Germinal center (tissue), 1 donor: Measurements from ENCODE around the gene MYO6.
A peak's percentile ranks its signal among the peaks of the same experiment; 100 is the strongest.
"Not testable (repeated sequence)": the region's sequence is repeated elsewhere in the genome, so short reads cannot be mapped to it uniquely, and the experiment has no call there.

ENCODE experiments used
- DNase-seq: peaks from one replicate; pipeline ENCODE4 v3.0.0; 2012; ENCODE audit warnings: mixed read lengths, low spot score

Gene MYO6

DNA sequence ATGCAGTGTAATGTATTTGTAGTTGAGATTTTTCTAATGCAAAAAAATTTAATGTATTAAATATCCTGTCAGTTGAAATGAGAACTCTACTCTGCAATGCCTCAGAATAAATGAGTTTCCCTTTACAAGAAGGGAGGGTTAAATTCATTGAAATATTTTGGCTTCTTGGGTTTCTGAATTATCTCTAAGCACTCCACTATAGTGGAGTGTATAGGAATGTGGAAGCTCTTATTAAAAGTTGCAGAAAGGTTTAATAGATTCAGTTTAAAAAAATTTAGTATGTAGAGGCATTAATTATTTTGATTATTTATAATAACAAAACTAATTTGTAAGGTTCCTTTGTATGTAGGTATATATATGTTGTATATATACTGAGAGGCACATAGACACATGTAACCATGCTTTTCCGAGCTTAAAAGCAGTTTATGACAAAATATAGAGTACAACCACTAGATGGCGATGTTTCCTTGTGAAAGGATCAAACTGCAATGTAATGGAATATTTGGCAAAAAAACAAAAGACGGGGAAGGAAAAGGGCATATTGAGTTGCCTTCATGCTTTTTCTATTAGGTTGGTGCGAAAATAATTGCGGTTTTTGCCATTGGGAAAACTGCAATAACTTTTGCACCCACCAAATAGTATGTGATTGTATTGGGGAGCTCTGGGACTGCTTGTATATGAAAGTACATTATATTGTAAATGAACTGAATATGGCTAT, 144.2 kb downstream of the MYO6 start:
- peak; percentile 9 for DNase-seq

DNA sequence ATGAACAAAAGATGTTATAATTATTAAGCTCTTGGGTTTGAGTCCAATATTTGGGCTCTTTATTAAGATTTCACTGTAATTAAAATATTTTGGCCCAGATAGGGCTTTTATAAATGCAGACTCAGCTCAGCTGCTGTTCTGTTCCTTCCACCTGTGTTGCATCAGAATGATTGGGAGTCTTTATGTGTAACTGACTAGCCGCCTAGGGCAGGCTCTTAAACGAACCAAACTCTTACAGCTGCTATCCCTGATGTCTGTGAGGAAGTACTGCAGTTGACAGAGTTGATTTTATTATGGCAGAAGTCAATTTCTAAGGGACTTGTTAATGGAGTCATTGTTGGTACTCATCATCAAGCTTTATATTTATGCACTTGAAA, 144.7 kb downstream of the MYO6 start:
- DNase-seq: no peak

DNA sequence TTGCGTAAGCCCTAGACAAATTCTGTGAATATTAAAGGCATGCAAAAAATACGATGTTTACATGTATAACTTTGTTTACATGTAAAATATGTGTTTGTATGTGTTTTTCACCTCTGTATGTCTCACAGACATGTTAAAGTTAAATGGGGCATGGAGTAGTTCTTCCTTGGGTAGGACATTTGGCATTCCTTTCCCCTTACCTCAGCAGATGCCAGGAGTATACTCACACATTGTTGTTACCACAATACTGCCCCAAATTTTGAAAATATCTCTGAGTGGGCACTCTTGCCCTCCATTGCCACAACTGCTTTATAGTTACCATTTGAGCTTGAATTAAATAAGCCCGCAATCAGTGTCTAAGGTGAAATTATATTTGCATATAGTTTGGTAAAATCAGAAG, 147.5 kb downstream of the MYO6 start:
- DNase-seq: no peak

DNA sequence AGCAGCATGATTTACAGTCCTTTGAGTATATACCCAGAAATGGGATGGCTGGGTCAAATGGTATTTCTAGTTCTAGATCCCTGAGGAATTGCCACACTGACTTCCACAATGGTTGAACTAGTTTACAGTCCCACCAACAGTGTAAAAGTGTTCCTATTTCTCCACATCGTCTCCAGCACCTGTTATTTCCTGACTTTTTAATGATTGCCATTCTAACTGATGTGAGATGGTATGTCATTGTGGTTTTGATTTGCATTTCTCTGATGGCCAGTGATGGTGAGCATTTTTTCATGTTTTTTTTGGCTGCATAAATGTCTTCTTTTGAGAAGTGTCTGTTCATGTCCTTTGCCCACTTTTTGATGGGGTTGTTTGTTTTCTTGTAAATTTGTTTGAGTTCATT, 151.2 kb downstream of the MYO6 start:
- DNase-seq: not testable (repeated sequence)

DNA sequence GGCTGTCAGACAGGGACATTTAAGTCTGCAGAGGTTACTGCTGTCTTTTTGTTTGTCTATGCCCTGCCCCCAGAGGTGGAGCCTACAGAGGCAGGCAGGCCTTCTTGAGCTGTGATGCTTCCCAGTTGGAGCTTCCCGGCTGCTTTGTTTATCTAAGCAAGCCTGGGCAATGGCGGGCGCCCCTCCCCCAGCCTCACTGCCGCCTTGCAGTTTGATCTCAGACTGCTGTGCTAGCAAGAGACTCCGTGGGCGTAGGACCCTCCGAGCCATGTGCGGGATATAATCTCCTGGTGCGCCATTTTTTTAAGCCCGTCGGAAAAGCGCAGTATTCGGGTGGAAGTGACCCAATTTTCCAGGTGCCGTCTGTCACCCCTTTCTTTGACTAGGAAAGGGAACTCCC, 156.1 kb downstream of the MYO6 start:
- DNase-seq: not testable (repeated sequence)

DNA sequence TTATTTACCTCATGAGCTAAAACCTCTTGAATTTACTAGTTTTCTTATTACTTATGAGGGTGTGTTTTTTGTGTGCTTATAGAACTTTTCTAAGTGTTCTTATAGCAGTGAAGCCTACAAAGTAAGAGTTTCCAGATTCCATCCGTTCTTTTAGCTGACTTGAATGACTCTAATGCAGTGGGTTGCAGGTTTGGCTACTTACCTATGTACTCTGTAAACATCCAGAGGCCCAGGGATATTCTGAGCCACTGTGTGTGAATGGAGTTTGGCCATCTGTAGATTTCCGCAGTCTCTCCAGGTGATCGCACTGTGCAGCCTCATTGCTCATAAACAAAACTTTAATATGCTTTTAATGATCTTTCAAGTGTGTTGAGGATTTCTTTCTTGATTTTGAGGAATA, 157.8 kb downstream of the MYO6 start:
- DNase-seq: no peak

DNA sequence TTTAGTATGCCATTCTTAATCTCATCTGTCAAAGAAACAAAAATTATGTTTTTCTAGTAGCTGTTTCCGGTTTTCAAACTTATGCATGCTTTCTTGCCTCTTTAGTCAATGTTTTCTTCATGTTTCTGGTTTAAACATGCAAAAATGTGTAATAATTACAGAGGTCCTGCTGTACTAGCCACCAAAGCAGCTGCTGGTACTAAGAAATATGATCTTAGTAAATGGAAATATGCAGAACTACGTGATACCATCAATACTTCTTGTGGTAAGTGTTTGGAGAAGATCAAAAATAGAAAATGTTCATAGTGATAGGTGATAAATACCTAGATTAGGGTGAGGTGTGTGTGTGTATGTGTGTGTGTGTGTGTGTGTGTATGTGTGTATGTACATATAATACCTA, 158.4 kb downstream of the MYO6 start:
- DNase-seq: no peak

DNA sequence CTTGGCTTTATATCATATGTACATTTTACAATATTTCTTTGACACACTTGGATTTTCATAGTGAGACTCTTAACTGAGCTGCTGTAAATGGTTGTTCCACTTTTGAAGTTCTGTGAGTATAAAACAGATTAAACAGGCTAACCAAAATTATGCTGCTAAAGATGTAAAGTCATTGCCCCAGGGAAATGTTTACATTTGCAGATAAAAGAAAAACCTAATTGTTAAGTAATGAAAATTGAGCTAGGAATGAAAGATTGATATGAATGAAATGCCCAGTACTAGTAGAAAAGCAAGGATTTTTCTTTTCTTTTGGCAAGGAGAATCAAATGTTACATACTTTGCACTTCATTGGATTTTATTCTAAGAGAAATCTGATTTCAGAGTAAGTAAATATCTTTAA, 164.0 kb downstream of the MYO6 start:
- no peak for DNase-seq

DNA sequence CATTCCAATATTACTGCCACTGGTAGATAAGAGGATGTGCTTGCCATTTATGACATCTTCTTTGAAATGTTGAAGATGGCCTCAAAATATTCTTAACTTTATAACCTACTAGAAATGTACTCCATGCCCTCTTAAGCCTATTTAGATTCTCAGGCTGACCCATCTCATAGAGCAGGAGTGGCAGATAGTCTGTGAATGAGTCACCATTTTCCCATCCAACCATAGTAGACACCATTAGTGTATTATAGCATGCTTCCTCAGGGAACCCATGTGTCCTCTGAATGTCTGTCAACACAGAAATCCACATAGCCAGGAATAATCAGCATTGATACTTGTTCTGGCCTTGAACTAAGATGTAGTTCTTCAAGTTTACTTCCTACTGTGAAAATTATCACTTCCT, 173.2 kb downstream of the MYO6 start:
- DNase-seq: no peak

DNA sequence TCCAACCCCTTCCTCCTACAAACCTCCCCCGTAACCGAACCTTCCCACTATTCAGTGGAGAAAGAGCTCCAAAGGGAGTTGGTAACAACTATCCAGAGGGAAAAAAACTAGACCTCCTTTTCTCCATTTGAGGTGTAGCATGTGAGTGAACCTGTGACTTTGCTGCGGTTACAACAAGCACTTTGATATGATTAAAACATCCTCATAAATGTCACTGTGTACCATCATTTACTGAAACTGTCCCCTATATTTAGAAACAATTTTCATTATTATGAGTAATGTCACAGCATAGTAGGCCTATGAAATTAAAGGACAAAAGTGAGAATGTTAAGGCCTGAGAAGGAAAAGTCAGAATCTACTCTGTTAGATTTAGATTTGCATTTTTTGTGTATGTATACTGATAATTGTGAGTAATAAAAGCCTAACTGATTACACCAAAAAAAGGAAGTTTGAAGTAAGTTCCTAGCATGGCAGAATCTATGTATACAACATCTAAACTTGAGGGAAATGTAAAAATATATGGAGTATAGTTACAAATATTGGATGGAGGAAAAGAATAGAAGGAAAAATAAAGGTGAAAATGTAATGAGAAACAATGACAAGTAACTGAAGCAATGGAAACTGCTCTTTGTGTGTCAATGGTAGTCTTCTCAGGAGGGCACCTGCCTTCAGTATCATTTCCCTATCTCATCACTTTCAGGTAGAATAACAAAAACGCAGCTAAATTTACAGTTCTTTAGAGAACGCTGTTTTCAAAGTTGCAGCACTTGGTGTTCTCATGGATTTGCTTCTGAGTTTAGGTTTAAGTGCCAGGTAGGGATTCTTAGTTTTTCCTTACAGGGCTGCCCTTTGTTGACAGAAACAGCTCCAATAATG, 177.5 kb downstream of the MYO6 start:
- peak; percentile 11 for DNase-seq

DNA sequence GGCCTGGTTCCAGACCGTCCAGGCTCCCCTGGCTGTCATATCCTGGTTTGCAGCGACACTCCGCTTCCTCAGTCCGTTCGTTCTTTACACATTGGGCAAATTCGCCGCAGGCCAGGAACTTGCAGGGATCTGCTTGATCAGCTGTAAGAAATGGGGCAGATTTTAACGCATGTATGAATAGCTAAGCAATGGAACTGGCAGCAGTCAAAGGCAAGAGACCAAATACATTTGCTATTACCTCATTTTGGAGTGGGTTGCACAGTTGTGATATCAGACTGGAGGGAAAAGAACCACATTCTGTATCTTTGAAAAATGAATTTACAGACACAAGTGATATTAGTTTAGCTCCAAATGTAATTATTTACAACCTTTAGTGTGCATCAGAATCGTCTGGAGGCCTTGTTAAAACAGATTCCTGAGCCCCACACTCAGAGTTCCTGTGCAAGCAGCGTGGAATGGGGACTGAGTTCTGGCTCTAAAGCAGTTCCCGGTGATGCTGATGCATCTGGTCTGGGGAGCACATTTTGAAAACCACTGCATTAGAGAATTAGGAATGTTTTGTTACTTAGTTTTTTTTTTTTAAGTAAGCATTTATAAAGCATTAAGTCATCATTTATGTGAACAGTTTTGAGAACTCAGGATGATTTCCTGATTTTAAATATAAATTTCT, 182.1 kb downstream of the MYO6 start:
- DNase-seq: no peak

DNA sequence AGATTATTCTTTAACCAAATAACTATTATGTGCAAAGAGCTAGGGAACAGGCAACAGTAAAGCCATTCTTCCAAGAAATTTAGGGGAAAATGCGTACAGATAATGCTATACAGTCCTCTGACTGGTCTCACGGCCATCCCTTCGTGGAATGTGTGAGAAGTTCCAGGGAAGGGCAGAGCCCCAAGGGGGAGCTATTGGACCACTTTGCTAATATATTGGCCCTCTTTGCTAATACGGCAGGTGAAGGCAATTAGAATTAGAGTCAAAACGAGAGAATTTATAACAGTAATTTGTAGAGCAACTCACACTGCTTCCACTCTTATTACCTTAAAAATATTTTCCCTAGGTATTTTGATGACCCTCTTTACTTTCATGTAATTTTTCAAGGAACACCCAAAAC, 183.0 kb downstream of the MYO6 start:
- peak; percentile 6 for DNase-seq

DNA sequence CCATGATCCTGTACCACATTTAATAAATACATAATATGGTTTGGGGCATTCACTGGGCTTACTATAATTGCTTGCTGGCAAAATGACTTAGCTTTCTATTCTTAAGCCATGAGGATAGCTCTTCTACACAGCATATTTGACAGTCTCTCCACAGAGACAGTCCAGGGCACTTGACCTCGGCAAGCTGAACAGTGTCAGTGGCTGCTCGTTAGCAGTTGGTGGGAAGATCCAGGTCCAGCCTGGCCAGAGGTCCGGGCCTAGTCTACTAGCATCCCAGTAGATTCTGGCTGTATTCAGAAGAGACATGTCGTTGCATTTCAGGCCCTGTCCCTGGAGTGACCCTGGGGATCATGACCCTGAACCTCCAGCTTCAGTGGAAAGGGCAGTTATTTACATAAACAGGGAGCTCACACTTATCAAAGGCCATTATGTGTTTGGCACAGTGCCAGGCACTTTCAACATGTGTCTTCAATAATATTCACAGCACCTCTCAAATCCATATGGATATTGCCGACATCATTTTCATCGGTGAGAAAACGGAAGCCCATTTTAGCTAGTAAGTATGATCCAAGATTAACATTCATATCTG, 184.4 kb downstream of the MYO6 start:
- no peak for DNase-seq

DNA sequence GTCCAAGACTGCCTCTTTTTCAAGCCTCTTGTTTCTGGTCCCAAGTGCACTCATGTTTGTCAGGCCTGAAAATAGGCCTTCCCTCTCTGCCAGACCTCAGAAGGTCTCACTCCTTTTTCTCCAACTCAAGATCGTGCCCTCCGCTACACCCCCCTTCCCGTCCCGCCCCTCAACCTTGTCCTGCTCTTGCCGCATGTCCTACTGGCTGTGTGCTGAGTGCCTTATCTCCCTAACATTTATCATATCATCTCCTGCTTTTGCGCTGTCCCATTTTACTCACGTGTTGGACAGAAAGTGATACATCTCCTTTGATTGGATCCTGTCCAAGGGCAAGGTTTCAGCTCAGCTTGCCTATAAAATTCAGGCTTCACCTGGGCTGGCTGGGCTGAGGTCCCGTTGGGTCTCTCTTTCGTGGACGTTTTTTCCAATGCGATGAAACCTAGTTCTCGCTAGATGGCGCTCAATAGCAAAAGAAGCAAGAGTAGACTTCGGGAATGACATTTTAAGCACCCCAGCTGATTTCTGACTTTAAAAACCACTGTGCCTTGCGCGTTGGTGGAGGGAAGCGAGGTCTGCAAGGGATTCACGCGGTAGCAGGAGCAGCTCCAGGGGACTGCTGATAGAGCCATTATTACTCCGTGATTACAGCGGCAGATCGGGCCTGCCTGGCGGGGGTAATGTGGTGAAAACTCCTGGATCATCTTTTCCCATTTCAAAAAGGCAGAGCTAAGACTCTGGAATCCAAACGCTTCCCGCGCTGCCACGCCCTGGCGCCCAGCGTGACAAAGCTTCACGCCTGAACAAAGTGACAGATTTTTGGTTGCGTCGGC, 185.8 kb downstream of the MYO6 start:
- peak; percentile 64 for DNase-seq

DNA sequence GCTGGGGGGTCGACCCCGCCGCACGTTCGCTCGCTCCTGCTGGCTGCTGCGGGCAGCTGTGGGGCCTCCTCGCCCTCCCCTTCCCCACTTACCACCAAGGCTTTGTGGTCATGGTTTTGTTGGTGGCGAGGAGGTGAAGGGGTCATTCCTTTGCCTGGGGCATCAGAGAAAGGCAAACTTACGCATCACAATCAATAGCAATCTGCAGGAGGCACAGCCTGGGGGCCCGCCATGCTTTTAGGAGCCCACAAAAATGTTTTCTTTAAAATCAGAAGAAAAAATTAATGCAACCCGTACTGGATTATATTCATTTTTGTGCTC, 186.4 kb downstream of the MYO6 start:
- DNase-seq: no peak

DNA sequence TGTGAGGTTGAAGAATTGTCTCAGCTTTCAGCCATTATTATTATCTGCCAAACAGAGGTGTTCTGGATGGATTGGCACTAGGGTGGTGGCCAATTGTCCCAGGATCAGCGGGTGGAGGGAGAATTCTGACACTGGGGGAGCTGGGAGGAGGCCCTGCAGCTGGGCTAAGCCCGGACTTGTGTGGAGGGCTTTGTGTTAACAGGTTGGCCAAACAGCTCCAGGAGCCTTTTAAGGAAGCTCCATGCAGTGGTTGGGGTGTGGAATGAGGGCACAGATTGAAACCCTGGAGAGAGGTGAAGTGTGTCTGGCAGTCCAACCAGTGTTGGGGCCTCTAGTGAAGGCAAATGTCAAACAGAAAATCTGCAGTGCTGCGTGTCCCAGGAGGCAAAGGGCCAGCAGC, 187.6 kb downstream of the MYO6 start:
- DNase-seq: no peak

DNA sequence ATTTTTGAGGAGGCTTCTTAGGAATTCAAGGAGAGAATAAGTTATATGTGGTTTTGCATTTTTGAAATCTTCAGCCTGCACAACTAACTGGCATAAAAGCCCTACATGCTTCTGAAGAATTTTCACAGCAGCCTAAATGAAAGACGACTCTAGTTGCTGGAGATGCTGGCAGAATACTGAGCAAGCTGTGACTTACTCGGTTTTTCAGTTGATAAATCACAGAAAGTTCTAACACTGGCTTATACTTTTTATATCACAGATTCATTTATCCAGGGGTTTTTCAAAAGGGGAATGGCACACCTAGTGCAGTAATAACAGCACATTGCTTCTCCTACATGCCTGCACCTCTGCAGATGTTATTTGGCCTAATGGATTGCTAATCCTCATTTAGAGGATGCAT, 188.8 kb downstream of the MYO6 start:
- DNase-seq: no peak

DNA sequence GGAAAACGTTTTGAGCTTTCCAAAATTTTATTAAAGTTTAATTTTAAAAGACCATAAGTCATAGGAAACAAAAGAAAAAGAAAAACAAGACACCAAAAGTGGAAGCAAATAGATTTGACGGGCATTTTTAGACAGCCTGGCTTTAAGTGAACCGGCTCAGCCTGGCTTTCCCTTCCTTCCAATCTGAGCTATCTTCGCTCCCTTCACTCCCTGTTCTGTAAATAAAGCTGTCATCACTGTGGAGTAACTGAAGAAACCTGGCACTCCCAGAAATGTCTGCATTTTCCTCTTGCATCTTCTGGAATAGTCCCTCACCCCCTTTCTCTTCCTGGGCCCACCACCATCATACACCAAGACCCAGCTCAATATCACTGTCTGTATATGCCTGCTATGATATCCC, 191.5 kb downstream of the MYO6 start:
- DNase-seq: no peak

DNA sequence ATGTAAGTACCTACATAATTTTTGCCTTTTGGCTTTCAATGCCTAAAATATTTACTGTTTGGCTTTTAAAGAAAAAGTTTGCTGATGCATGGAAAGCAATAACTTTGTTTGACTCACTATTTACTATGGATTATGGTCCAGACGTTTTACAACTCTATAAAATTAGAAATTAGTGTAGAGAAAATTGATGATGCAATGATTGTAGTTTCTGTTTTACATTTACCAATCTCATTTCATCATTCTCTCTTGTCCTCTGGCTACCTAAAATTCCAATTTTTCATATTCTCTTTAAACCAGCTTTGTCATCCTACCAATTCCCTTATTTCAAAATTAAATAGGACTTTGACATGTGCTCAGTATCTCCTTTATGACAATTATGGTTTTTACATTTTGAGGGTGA, 192.5 kb downstream of the MYO6 start:
- DNase-seq: no peak

DNA sequence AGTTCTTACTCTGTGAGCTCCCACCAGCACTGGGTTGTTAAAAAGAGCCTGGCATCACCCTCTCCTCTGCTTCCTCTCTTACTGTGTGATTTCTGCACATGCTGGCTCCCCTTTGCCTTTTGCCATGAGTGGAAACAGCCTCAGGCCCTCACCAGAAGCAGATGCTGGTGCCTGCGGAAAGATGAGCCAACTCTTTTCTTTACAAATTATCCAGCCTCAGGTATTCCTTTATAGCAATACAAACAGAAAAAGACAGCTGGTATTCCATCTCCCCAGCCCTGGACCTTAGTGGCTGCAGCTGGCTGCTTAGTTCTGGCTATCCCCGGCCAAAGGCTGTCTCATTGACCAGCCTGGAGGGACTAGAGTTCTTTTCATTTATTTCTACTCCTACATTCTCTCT, 194.3 kb downstream of the MYO6 start:
- DNase-seq: no peak

DNA sequence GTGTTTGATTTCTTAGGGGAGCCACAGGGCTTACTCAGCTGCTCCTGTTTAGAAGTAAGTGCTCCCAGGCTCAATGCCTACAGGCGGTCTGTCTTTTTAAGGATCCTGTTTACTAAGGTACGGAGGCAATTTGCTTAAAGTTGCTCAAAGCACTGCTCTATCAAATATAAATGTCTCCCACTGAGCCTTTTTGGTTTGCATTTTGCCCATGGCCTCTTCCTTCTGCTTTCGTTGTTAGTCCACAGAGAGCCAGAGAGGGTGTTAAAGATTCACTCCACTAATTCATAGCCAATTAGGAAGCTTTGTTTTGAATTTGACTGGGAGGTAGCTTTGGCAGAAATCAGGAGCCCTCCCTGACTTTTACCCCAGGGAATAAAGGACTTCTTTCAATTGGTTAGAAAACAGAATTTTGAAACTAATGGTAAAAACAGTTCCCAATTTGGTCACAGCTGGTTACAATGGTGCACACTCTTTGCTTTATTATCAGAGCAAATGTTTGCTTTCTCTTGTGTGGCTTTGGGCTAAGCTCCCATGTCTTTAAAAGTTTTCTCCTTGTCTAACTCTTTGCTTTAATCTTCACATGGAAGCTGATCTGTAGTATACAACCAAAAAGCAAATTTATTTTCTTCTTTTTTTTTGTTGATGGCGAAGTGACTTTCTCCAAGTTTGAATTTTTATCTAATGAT, 197.2 kb downstream of the MYO6 start:
- DNase-seq: peak; percentile 44
